Glutamatergic neuron (in vitro differentiated cells): Measurements from ENCODE around the gene CDC16. TPM values are rescaled to one million over a fixed set of nuclear protein-coding genes. Genes with fewer than 3 reads are reported as not detected.
"Not testable (repeated sequence)": the region's sequence is repeated elsewhere in the genome, so short reads cannot be mapped to it uniquely, and the experiment has no call there.

Source experiments
- DNase-seq: peaks from one replicate; pipeline ENCODE4 v3.0.0; 2022
- H3K27ac Mint-ChIP-seq: one replicate; pipeline ENCODE4 v1.8.0; 2020; ENCODE audit warnings: mild to moderate bottlenecking, mixed read lengths, inconsistent platforms; ENCODE audit not compliant: unreplicated experiment
- H3K27me3 Mint-ChIP-seq: one replicate; pipeline ENCODE4 v1.8.0; 2020; ENCODE audit warnings: mild to moderate bottlenecking, moderate library complexity, mixed read lengths, inconsistent platforms; ENCODE audit not compliant: unreplicated experiment
- H3K36me3 Mint-ChIP-seq: one replicate; pipeline ENCODE4 v1.8.0; 2020; ENCODE audit warnings: mild to moderate bottlenecking, mixed read lengths, inconsistent platforms; ENCODE audit not compliant: unreplicated experiment
- H3K4me1 Mint-ChIP-seq: one replicate; pipeline ENCODE4 v1.8.0; 2020; ENCODE audit warnings: mild to moderate bottlenecking, low read depth, mixed read lengths, inconsistent platforms; ENCODE audit not compliant: unreplicated experiment
- H3K4me3 Mint-ChIP-seq: one replicate; pipeline ENCODE4 v1.8.0; 2020; ENCODE audit warnings: mild to moderate bottlenecking, mixed read lengths, inconsistent platforms; ENCODE audit not compliant: unreplicated experiment
- H3K9me3 Mint-ChIP-seq: one replicate; pipeline ENCODE4 v1.8.0; 2020; ENCODE audit warnings: mild to moderate bottlenecking, moderate library complexity, mixed read lengths, inconsistent platforms; ENCODE audit not compliant: unreplicated experiment
- total RNA-seq: library from RNA; stranded (reverse); fragmentation: NEBNext Ultra II Directional; extraction: Animal tissue kit (Norgen Biotek cat#: 25700); gene quantifications from one replicate; pipeline ENCODE4 v1.2.1, GENCODE V29; 2021; ENCODE audit not compliant: unreplicated experiment
- TF ChIP-seq, protein P1 (sequence below): fragments of 200-600 bp; sonication (generic); IDR thresholded peaks from one replicate; pipeline ENCODE4 v1.5.0; 2021; ENCODE audit not compliant: partially characterized antibody, unreplicated experiment

Gene CDC16
- total RNA-seq, 1 donor from 2014 or later: 85.1 TPM

DNA sequence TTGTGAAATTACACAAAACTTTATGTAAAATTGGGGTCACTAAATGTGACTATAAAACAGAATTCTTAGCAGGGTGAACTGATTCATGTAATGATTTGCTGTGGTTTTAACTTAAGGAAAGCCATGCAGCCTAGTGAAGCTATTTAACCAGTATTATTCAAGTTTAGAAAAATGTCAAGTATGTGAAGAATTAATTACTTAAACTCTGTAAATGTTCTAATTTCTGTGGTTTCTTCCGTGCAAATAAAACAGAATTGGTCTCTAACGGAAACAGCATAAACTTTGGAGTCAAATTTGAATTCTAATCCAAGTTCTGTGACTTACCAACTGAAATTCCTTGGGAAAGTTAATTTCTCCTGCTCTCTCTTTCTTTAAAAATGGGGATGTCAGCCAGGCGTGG, 13.3 kb downstream of the CDC16 start:
- TF ChIP-seq, protein P1, sequence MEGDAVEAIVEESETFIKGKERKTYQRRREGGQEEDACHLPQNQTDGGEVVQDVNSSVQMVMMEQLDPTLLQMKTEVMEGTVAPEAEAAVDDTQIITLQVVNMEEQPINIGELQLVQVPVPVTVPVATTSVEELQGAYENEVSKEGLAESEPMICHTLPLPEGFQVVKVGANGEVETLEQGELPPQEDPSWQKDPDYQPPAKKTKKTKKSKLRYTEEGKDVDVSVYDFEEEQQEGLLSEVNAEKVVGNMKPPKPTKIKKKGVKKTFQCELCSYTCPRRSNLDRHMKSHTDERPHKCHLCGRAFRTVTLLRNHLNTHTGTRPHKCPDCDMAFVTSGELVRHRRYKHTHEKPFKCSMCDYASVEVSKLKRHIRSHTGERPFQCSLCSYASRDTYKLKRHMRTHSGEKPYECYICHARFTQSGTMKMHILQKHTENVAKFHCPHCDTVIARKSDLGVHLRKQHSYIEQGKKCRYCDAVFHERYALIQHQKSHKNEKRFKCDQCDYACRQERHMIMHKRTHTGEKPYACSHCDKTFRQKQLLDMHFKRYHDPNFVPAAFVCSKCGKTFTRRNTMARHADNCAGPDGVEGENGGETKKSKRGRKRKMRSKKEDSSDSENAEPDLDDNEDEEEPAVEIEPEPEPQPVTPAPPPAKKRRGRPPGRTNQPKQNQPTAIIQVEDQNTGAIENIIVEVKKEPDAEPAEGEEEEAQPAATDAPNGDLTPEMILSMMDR: no peak
- H3K27ac Mint-ChIP-seq: no peak overlapping the region
- no peaks in the 10 kb centered on the region for H3K36me3 Mint-ChIP-seq

DNA sequence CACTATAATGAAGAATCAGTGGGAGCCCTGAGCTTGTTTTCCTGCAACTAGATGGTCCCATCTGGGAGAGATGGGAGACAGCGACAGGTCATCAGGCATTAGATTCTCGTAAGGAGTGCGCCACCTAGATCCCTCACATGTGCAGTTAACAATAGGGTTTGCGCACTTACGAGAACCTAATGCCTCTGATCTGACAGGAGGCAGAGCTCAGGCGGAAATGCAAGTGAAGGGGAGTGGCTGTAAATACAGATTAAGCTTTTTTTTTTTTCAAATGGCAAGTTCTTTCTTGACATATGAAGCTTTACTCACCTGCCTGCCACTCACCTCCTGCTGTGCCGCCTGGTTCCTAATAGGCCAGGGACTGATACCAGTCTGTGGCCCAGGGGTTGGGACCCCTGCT, 14.4 kb downstream of the CDC16 start:
- Mint-ChIP-seq H3K4me3 (no peak overlapping the region), H3K9me3 (no peaks in the 10 kb centered on the region), H3K4me1 (no peaks in the 10 kb centered on the region), H3K27ac (no peak overlapping the region), H3K36me3 (no peaks in the 10 kb centered on the region), H3K27me3 (no peaks in the 10 kb centered on the region)
- DNase-seq: no peak
- TF ChIP-seq, protein P1: no peak

More for the DNA sequence above, 13.3 kb downstream of the CDC16 start:
- Mint-ChIP-seq H3K4me3 (no peak overlapping the region), H3K4me1 (no peaks in the 10 kb centered on the region), H3K27me3 (no peaks in the 10 kb centered on the region), H3K9me3 (no peaks in the 10 kb centered on the region)
- no peak for DNase-seq

GRCh38 chr13:114251639-114252440, 17.1 kb downstream of the CDC16 start:
- DNase-seq, H3K4me3 Mint-ChIP-seq, H3K27ac Mint-ChIP-seq, H3K9me3 Mint-ChIP-seq, H3K36me3 Mint-ChIP-seq, H3K4me1 Mint-ChIP-seq, H3K27me3 Mint-ChIP-seq: not testable (repeated sequence)

DNA sequence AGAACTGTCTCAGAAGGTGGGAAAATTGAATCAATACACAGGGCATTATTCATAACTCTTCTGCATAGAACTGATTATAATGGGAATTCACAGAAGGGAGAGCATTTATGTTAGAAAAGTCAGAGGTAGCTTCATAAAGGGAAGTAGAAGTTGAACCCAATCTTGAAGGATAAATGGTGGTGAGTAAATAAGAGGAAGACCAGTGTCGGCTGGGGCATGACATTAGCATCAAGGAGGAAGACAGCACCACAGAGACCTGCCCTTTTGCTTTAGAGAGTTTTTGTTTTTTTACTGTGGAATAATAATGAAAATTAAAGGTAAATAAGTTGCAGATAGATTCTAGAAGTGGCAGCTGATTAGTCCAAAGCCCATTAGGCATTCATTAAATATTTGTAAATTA, 21.9 kb downstream of the CDC16 start:
- Mint-ChIP-seq H3K4me3 (no peak overlapping the region), H3K36me3 (no peaks in the 10 kb centered on the region), H3K9me3 (no peaks in the 10 kb centered on the region), H3K4me1 (peaks cover 4% of the 10 kb centered on the region), H3K27me3 (no peaks in the 10 kb centered on the region), H3K27ac (no peak overlapping the region)
- DNase-seq: no peak
- TF ChIP-seq, protein P1: no peak

- Mint-ChIP-seq H3K27me3 (no peaks in the 10 kb centered on the region), H3K9me3 (no peaks in the 10 kb centered on the region), H3K4me1 (peaks cover 4% of the 10 kb centered on the region), H3K4me3 (no peak overlapping the region), H3K36me3 (no peaks in the 10 kb centered on the region), H3K27ac (no peak overlapping the region)
- no peak for DNase-seq
- TF ChIP-seq, protein P1: no peak
Measured at GRCh38 chr13:114257014-114257413, 22.3 kb downstream of the CDC16 start.
